ENCODE results near the gene MYL6B.

DNA sequence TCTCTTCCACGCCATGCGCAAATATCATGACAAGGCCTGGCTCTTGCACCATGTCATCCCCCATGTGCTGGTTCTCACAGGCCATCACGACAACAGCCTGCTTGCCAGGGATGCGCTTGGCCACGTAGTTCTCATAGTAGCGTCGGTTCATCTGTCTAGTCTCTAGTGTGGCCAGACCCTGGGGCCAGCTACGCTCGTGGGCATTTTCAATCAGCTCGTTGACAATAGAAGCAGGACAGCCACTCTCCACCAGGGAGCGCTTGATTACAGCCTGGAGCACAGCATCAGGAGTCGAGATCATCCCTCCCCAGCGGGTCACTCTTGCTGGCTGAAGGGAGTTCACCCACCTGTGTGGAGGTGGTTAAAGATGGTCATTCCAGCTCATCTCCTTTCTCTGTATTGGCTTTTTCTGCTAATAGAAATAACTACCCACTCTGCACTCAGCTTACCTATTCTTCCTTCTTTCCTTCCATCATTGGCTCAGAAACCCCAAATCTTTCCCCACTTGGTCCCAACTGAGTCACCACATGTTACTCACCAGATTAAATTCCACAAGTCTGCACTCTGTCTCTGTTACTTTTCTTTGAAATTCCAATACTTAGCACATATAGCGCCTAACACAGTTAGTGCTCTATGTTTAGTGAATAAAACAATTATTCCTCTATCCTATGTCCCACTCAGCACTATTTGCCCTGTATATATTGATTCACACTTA, 54.2 kb downstream of the MYL6B start:
- TF ChIP-seq POLR2AphosphoS5 (IDR thresholded peaks at IDR 0.05; ENCODE audit: borderline replicate concordance, low read depth, low read length) (no peak), EZH2 (IDR thresholded peaks at IDR 0.05) (no peak)
